Astrocyte (in vitro differentiated cells and primary cell): Measurements from ENCODE around the gene ATXN10. TPM values are rescaled to one million over a fixed set of nuclear protein-coding genes. Genes with fewer than 3 reads are reported as not detected.
"Not testable (repeated sequence)": the region's sequence is repeated elsewhere in the genome, so short reads cannot be mapped to it uniquely, and the experiment has no call there.

Experiments
- DNase-seq: peaks from one replicate; pipeline ENCODE4 v3.0.0-alpha.2; 2010; ENCODE audit warnings: low read depth
- FAIRE-seq: peaks from 2 replicates; lab custom pipeline; 2011; peaks lifted over from hg19 to GRCh38; lab: Jason Lieb, UNC
- H2AFZ ChIP-seq: 2 replicates; pipeline ENCODE4 v1.6.0; 2012; ENCODE audit warnings: low read depth, low read length, inconsistent platforms
- H3K27ac ChIP-seq: 2 replicates; pipeline ENCODE4 v1.5.1; 2011; ENCODE audit warnings: low read depth, low read length, inconsistent platforms
- H3K27me3 ChIP-seq: 2 replicates; pipeline ENCODE4 v1.6.0; 2011; ENCODE audit warnings: low read length, inconsistent platforms; ENCODE audit not compliant: insufficient read depth
- H3K36me3 ChIP-seq: 2 replicates; pipeline ENCODE4 v1.5.1; 2011; ENCODE audit warnings: low read length, inconsistent platforms; ENCODE audit not compliant: insufficient read depth
- H3K4me1 ChIP-seq: 2 replicates; pipeline ENCODE4 v1.5.1; 2011; ENCODE audit warnings: low read length, inconsistent platforms; ENCODE audit not compliant: insufficient read depth
- H3K4me2 ChIP-seq: 2 replicates; pipeline ENCODE4 v1.6.0; 2012; ENCODE audit warnings: low read length, inconsistent platforms
- H3K4me3 ChIP-seq: 2 replicates; pipeline ENCODE4 v1.5.1; 2011; ENCODE audit warnings: low read depth, mild to moderate bottlenecking, low read length, inconsistent platforms; ENCODE audit not compliant: insufficient read depth
- H3K79me2 ChIP-seq: 2 replicates; pipeline ENCODE4 v1.6.0; 2012; ENCODE audit warnings: mild to moderate bottlenecking, low read length, inconsistent platforms; ENCODE audit not compliant: insufficient read depth
- H3K9ac ChIP-seq: 2 replicates; pipeline ENCODE4 v1.6.0; 2012; ENCODE audit warnings: mild to moderate bottlenecking, low read length, inconsistent platforms
- H3K9me3 ChIP-seq: 2 replicates; pipeline ENCODE4 v1.5.1; 2012; ENCODE audit warnings: low read depth, mild to moderate bottlenecking, low read length, inconsistent platforms; ENCODE audit not compliant: insufficient read depth
- H4K20me1 ChIP-seq: 2 replicates; pipeline ENCODE4 v1.6.0; 2012; ENCODE audit warnings: low read length, inconsistent platforms; ENCODE audit not compliant: insufficient read depth
- H3K27ac Mint-ChIP-seq: one replicate; pipeline ENCODE4 v1.8.0; 2021; ENCODE audit warnings: mild to moderate bottlenecking, mixed read lengths; ENCODE audit not compliant: unreplicated experiment
- H3K27me3 Mint-ChIP-seq: one replicate; pipeline ENCODE4 v1.8.0; 2021; ENCODE audit warnings: low read depth, mixed read lengths; ENCODE audit not compliant: unreplicated experiment
- H3K36me3 Mint-ChIP-seq: one replicate; pipeline ENCODE4 v1.8.0; 2021; ENCODE audit warnings: low read depth, mixed read lengths; ENCODE audit not compliant: unreplicated experiment
- H3K4me1 Mint-ChIP-seq: one replicate; pipeline ENCODE4 v1.8.0; 2021; ENCODE audit warnings: low read depth, mixed read lengths; ENCODE audit not compliant: unreplicated experiment
- H3K4me3 Mint-ChIP-seq: one replicate; pipeline ENCODE4 v1.8.0; 2021; ENCODE audit warnings: mild to moderate bottlenecking, moderate library complexity, mixed read lengths; ENCODE audit not compliant: unreplicated experiment
- H3K9me3 Mint-ChIP-seq: one replicate; pipeline ENCODE4 v1.8.0; 2021; ENCODE audit warnings: mild to moderate bottlenecking, mixed read lengths; ENCODE audit not compliant: unreplicated experiment
- CTCF ChIP-seq: IDR thresholded peaks from 2 replicates; pipeline ENCODE4 v1.5.1; 2011; ENCODE audit warnings: low read depth, mild to moderate bottlenecking, inconsistent platforms, low read length, moderate library complexity; ENCODE audit not compliant: insufficient read depth
- EZH2 ChIP-seq: IDR thresholded peaks from 2 replicates; pipeline ENCODE4 v1.6.1; 2012; ENCODE audit warnings: mild to moderate bottlenecking, low read length, inconsistent platforms; ENCODE audit not compliant: insufficient read depth
- total RNA-seq: library from RNA; stranded (reverse); gene quantifications from 2 replicates; pipeline ENCODE4 v1.2.1, GENCODE V29; 2021

ATXN10 gene
- total RNA-seq, 1 donor from 2014 or later = 195 TPM

DNA sequence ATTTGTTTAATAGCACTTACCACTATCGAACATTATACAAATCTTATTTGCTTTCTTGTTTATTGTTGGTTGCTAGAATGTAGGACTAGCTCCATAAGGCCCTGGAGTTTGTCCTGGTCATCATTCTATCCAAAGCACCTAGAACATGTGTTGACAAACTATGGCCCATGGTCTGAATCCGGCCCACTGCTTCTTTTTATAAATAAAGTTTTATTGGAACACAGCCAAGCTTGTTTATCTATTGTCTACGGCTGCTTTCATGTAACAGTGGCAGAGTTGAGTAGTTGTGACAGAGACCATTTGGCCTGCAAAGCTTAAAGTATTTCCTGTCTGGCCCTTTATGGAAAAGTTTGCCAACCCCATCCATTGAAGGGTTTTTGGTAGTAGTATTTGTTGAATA lies 38.8 kb downstream of the ATXN10 start:
- Histone ChIP-seq H3K79me2 (peaks cover 87% of the 10 kb centered on the region), H3K36me3 (peaks cover 14% of the 10 kb centered on the region), H3K27me3 (no peaks in the 10 kb centered on the region), H3K27ac (peak overlapping the region; percentile 73), H3K4me2 (peak overlapping the region; percentile 75), H2AFZ (no peak overlapping the region), H3K9me3 (no peaks in the 10 kb centered on the region), H3K4me3 (no peak overlapping the region), H3K4me1 (peaks cover 21% of the 10 kb centered on the region), H3K9ac (no peak overlapping the region), H4K20me1 (peaks cover 51% of the 10 kb centered on the region)
- Mint-ChIP-seq H3K27ac (no peak overlapping the region), H3K36me3 (peaks cover 13% of the 10 kb centered on the region), H3K4me1 (peaks cover 32% of the 10 kb centered on the region), H3K9me3 (no peaks in the 10 kb centered on the region), H3K27me3 (no peaks in the 10 kb centered on the region), H3K4me3 (no peak overlapping the region)
- DNase-seq (no peak), FAIRE-seq (no peak)
- TF ChIP-seq CTCF (no peak), EZH2 (no peak)

DNA sequence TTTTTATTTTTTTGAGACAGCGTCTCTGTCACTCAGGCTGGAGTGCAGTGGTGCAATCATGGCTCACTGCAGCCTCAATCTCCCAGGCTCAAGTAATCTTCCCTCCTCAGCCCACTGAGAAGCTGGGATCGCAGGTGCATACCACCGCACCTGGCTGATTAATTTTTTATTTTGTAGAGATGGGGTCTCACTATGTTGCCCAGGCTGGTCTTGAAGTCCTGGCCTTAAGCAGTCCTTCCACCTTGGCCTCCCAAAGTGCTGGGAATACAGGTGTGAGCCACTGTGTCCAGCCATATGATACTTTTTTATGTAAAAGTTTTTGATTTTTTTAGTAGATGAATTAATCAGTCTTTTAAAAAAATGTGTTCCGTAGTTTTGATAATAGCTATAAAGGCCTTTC lies 42.8 kb downstream of the ATXN10 start:
- H3K9me3 Mint-ChIP-seq, H3K9me3 ChIP-seq, H3K27ac Mint-ChIP-seq, H3K4me3 Mint-ChIP-seq, H3K9ac ChIP-seq, DNase-seq, H2AFZ ChIP-seq, H3K36me3 Mint-ChIP-seq, H3K4me3 ChIP-seq, H3K27me3 Mint-ChIP-seq, H3K4me2 ChIP-seq, H3K36me3 ChIP-seq, H3K27me3 ChIP-seq, FAIRE-seq, H3K27ac ChIP-seq: not testable (repeated sequence)
- peaks cover 35% of the 10 kb centered on the region for H3K4me1 Mint-ChIP-seq
- Histone ChIP-seq H3K79me2 (peaks cover 88% of the 10 kb centered on the region), H4K20me1 (peaks cover 37% of the 10 kb centered on the region), H3K4me1 (peaks cover 28% of the 10 kb centered on the region)

- H3K4me1 ChIP-seq = peaks cover 17% of the 10 kb centered on the region
- Mint-ChIP-seq H3K4me3 (peak overlapping the region; percentile 60), H3K27me3 (no peaks in the 10 kb centered on the region), H3K27ac (peak overlapping the region; percentile 89), H3K9me3 (no peaks in the 10 kb centered on the region), H3K36me3 (peaks cover 15% of the 10 kb centered on the region), H3K4me1 (peaks cover 32% of the 10 kb centered on the region)
- no peaks in the 10 kb centered on the region for H3K27me3 ChIP-seq
- H3K9ac ChIP-seq = peak overlapping the region; percentile 38
- peak overlapping the region; percentile 51 for H3K4me2 ChIP-seq
- peaks cover 92% of the 10 kb centered on the region for H3K79me2 ChIP-seq
- H3K36me3 ChIP-seq = peaks cover 17% of the 10 kb centered on the region
- H3K9me3 ChIP-seq = no peaks in the 10 kb centered on the region
- no peak overlapping the region for H3K4me3 ChIP-seq
- TF ChIP-seq CTCF (no peak), EZH2 (no peak)
- peak; percentile 98 for FAIRE-seq
- DNase-seq = peak; percentile 82
- H4K20me1 ChIP-seq = peaks cover 36% of the 10 kb centered on the region
- no peak overlapping the region for H2AFZ ChIP-seq
- H3K27ac ChIP-seq = peak overlapping the region; percentile 76
Observed at GRCh38 chr22:45717789-45718188, 46.2 kb downstream of the ATXN10 start.
